Body of pancreas (tissue), 4 donors: ENCODE data around the gene C15orf62. TPM values are rescaled to one million over a fixed set of nuclear protein-coding genes. Genes with fewer than 3 reads are reported as not detected.
A peak's percentile ranks its signal among the peaks of the same experiment; 100 is the strongest.

ENCODE experiments used
- ATAC-seq: fragments of 150-250 bp; one replicate; pipeline ENCODE4 v1.9.1; 2016
- DNase-seq, 4 donors: peaks; one replicate each; pipeline ENCODE4 v3.0.0-alpha.2; 2019
- H3K27ac ChIP-seq, 4 donors: fragments of 200-600 bp; sonication (generic); 1 replicate in 3 of 4; 2 replicates in 1 of 4; pipeline versions ENCODE4 v1.5.1 to v1.6.1; 2016 to 2019; ENCODE audit warnings: mild to moderate bottlenecking in 1 of 4, mixed read lengths in 1 of 4, moderate library complexity in 1 of 4
- H3K27me3 ChIP-seq, 2 donors: fragments of 200-600 bp; sonication (generic); one replicate each; pipeline ENCODE4 v1.6.0; 2016; ENCODE audit warnings: mild to moderate bottlenecking in 1 of 2
- H3K36me3 ChIP-seq, 2 donors: fragments of 200-600 bp; sonication (generic); replicated peaks in 1 of 2; 2 replicates each; pipeline ENCODE4 v1.5.1; 2016; ENCODE audit warnings: low read depth in 2 of 2; ENCODE audit not compliant: insufficient read depth in 1 of 2
- H3K4me1 ChIP-seq: fragments of 200-600 bp; sonication (generic); one replicate; pipeline ENCODE4 v1.6.0; 2016
- H3K4me3 ChIP-seq, 2 donors: fragments of 200-600 bp; sonication (generic); 1 replicate in 1 of 2; 2 replicates in 1 of 2; pipeline ENCODE4 v1.5.1; 2016 to 2019
- H3K9me3 ChIP-seq, 3 donors: fragments of 200-600 bp; sonication (generic); 1 replicate in 2 of 3; 2 replicates in 1 of 3; pipeline ENCODE4 v1.5.1; 2016
- CTCF ChIP-seq, 7 experiments: fragments of 450-650 bp in 4 of 7; fragments of 200-600 bp in 3 of 7; sonication (generic) in 3 of 7; IDR thresholded peaks; one replicate each; pipeline ENCODE4 v1.5.1; 2016 to 2019; ENCODE audit warnings: antibody characterized with exemption in 7 of 7
- POLR2A ChIP-seq, 3 donors: fragments of 450-650 bp; IDR thresholded peaks; one replicate each; pipeline ENCODE4 v1.6.1; 2016; ENCODE audit warnings: antibody characterized with exemption in 3 of 3, mild to moderate bottlenecking in 2 of 3
- WGBS, 2 donors: methylation state at CpG; one replicate each; pipeline ENCODE4 v1.1.5; 2017; 5-methylcytosine and 5-hydroxymethylcytosine counted together
- intact Hi-C: fragments of 100-400 bp; cut with DNase I; formaldehyde crosslinking; loops from one replicate; pipeline ENCODE4 v1.15.1; 2023
- total RNA-seq, 2 donors: library from RNA; depleted of rRNA; stranded (reverse); fragments of >200 nt; gene quantifications; one replicate each; pipeline ENCODE4 v1.1.0, GENCODE V29; 2016

The C15orf62 gene
- total RNA-seq, 2 donors from 2014 or later, result 0.26 TPM; not detected in 1

- intact Hi-C loops, result loop anchor here (10.0 kb wide), 1 partner anchor 75 kb away; the partner anchor contains the start of gene RAD51
- Histone ChIP-seq H3K4me1 (peaks cover 7% of the 10 kb centered on the region), H3K9me3 (no peaks in the 10 kb centered on the region), H3K27me3 (no peaks in the 10 kb centered on the region), H3K36me3 (peaks cover 0 to 12% of the 10 kb centered on the region in 2 donors), H3K27ac (peak overlapping the region in 3 of 4 donors; percentile 26 to 46 (median 31)), H3K4me3 (no peak overlapping the region)
- 63 to 77% methylated on average over 2 to 12 of the region's 17 CpGs for WGBS, 2 donors
- ATAC-seq (no peak), DNase-seq (no peak)
- TF ChIP-seq CTCF (IDR thresholded peaks at IDR 0.05), result no peak
- no peak for TF ChIP-seq POLR2A (IDR thresholded peaks at IDR 0.05)
Measured at GRCh38 chr15:40770147-40770721, 454 bp downstream of the C15orf62 start.

- no peak for DNase-seq
- TF ChIP-seq CTCF (IDR thresholded peaks at IDR 0.05) (no peak), POLR2A (IDR thresholded peaks at IDR 0.05) (no peak)
Measured at GRCh38 chr15:40771242-40771641, 1.5 kb downstream of the C15orf62 start.

GRCh38 chr15:40772014-40772413, 2.2 kb downstream of the C15orf62 start:
- TF ChIP-seq CTCF (IDR thresholded peaks at IDR 0.05), result no peak
- TF ChIP-seq POLR2A (IDR thresholded peaks at IDR 0.05), result no peak
- no peak overlapping the region for H3K4me3 ChIP-seq
- WGBS, 2 donors, result 91% methylated on average over 12 to 13 of the region's 13 CpGs
- H3K4me1 ChIP-seq, result no peaks in the 10 kb centered on the region
- no peak overlapping the region for H3K27ac ChIP-seq
- H3K27me3 ChIP-seq, result no peaks in the 10 kb centered on the region
- intact Hi-C loops, result loop anchor here (10.0 kb wide), 1 partner anchor 77 kb away; the partner anchor contains the start of gene RAD51
- no peak for DNase-seq
- no peaks in the 10 kb centered on the region for H3K9me3 ChIP-seq
- H3K36me3 ChIP-seq, result peaks cover 8 to 21% of the 10 kb centered on the region in 2 donors
- no peak for ATAC-seq

More at GRCh38 chr15:40771242-40771641, 1.5 kb downstream of the C15orf62 start:
- Histone ChIP-seq H3K36me3 (peaks cover under 1 to 21% of the 10 kb centered on the region in 2 donors), H3K27me3 (no peaks in the 10 kb centered on the region), H3K4me1 (no peaks in the 10 kb centered on the region), H3K27ac (no peak overlapping the region), H3K9me3 (no peaks in the 10 kb centered on the region), H3K4me3 (no peak overlapping the region)
- no peak for ATAC-seq
- WGBS, 2 donors, result 95 to 100% methylated on average over 2 to 5 of the region's 5 CpGs
- intact Hi-C loops, result loop anchor here (10.0 kb wide), 1 partner anchor 76 kb away; the partner anchor contains the start of gene RAD51

- 89 to 92% methylated on average over 8 of the region's 8 CpGs for WGBS, 2 donors
- Histone ChIP-seq H3K4me1 (no peaks in the 10 kb centered on the region), H3K27ac (no peak overlapping the region)
Measured at GRCh38 chr15:40773496-40773895, 3.7 kb downstream of the C15orf62 start.

More at GRCh38 chr15:40773496-40773895, 3.7 kb downstream of the C15orf62 start:
- Histone ChIP-seq H3K4me3 (no peak overlapping the region), H3K27me3 (no peaks in the 10 kb centered on the region), H3K9me3 (no peaks in the 10 kb centered on the region), H3K36me3 (peaks cover 8 to 23% of the 10 kb centered on the region in 2 donors)
- ATAC-seq (no peak), DNase-seq (no peak)
- no peak for TF ChIP-seq POLR2A (IDR thresholded peaks at IDR 0.05)
- TF ChIP-seq CTCF (IDR thresholded peaks at IDR 0.05), result no peak
- intact Hi-C loops, result loop anchor here (10.0 kb wide), 1 partner anchor 79 kb away; the partner anchor contains the start of gene RAD51
